Osteoblast (primary cell): ENCODE data around the gene CYP19A1. TPM values are rescaled to one million over a fixed set of nuclear protein-coding genes. Genes with fewer than 3 reads are reported as not detected.

Source experiments
- DNase-seq: peaks from one replicate; pipeline ENCODE4 v3.0.0; 2011; ENCODE audit warnings: low spot score, mixed read lengths; ENCODE audit not compliant: insufficient read length; ENCODE audit errors: missing footprints
- H2AFZ ChIP-seq: 2 replicates; pipeline ENCODE4 v1.6.0; 2011; ENCODE audit warnings: mild to moderate bottlenecking, low read length
- H3K27ac ChIP-seq: 2 replicates; pipeline ENCODE4 v1.5.1; 2011; ENCODE audit warnings: mild to moderate bottlenecking, low read depth, low read length, moderate library complexity
- H3K27me3 ChIP-seq: 2 replicates; pipeline ENCODE4 v1.6.0; 2012; ENCODE audit warnings: mild to moderate bottlenecking, control low read depth, inconsistent platforms, low read length, moderate library complexity; ENCODE audit not compliant: insufficient read depth
- H3K36me3 ChIP-seq: 2 replicates; pipeline ENCODE4 v1.5.1; 2011; ENCODE audit warnings: mild to moderate bottlenecking, low read length, control low read depth, moderate library complexity; ENCODE audit not compliant: insufficient read depth
- H3K4me1 ChIP-seq: 2 replicates; pipeline ENCODE4 v1.5.1; 2011; ENCODE audit warnings: mild to moderate bottlenecking, low read length, control low read depth, moderate library complexity; ENCODE audit not compliant: insufficient read depth
- H3K4me2 ChIP-seq: 2 replicates; pipeline ENCODE4 v1.6.0; 2011; ENCODE audit warnings: mild to moderate bottlenecking, low read length; ENCODE audit not compliant: insufficient read depth
- H3K4me3 ChIP-seq: fragments of 200-600 bp; sonication (generic); 3 replicates; pipeline ENCODE4 v1.5.1; 2012; ENCODE audit warnings: mild to moderate bottlenecking, low read length, inconsistent platforms; ENCODE audit not compliant: insufficient read depth
- H3K79me2 ChIP-seq: 2 replicates; pipeline ENCODE4 v1.6.0; 2012; ENCODE audit warnings: mild to moderate bottlenecking, low read length, control low read depth, inconsistent platforms; ENCODE audit not compliant: insufficient read depth
- H3K9me3 ChIP-seq: 2 replicates; pipeline ENCODE4 v1.5.1; 2011; ENCODE audit warnings: low read depth, low read length, control low read depth
- H4K20me1 ChIP-seq: 2 replicates; pipeline ENCODE4 v1.6.0; 2012; ENCODE audit warnings: mild to moderate bottlenecking, low read length, control low read depth; ENCODE audit not compliant: insufficient read depth
- total RNA-seq: library from RNA; depleted of rRNA; stranded (reverse); fragments of >200 nt; gene quantifications from 2 replicates; pipeline ENCODE4 v1.2.3, GENCODE V29; 2012
- TF ChIP-seq, protein P1 (sequence below): IDR thresholded peaks from 2 replicates; pipeline ENCODE4 v1.5.1; 2011; ENCODE audit warnings: mild to moderate bottlenecking, low read depth, low read length, moderate library complexity; ENCODE audit errors: extremely low read depth

Gene CYP19A1
- total RNA-seq, 1 donor, result 2.2 TPM

DNA sequence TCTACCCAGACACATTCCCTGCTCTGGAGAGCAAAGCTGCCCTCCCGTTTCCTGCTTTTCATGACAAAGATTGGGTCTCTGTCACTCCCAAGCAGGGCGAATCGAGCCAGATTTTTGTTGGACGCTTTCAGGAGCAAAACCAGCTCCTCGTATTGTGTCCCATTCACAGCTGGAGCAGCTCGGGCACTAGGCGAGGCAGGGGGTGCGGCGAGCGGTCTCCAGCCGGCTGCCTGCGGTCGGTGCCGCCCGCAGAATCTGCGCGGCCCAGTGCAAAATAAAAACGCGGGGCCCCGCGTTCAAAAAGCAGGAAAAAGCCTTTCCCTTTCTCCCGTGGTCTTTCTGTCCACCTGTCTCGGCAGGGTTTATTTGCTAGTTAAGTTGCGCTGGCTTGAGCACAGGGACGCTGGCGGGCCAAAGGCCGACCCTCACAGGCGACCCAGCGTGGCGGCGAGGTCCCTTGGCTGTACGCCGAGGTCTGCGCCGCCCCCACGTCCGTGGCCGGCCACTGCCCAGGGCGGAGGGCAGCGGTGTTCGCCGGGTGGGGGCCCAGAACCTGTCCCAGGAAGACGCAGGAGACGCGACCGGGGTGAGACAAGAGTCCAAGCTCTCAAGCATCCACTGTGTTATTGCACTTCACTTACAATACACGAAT is 71.2 kb downstream of the CYP19A1 start:
- peak overlapping the region; percentile 81 for H2AFZ ChIP-seq
- TF ChIP-seq, protein P1, sequence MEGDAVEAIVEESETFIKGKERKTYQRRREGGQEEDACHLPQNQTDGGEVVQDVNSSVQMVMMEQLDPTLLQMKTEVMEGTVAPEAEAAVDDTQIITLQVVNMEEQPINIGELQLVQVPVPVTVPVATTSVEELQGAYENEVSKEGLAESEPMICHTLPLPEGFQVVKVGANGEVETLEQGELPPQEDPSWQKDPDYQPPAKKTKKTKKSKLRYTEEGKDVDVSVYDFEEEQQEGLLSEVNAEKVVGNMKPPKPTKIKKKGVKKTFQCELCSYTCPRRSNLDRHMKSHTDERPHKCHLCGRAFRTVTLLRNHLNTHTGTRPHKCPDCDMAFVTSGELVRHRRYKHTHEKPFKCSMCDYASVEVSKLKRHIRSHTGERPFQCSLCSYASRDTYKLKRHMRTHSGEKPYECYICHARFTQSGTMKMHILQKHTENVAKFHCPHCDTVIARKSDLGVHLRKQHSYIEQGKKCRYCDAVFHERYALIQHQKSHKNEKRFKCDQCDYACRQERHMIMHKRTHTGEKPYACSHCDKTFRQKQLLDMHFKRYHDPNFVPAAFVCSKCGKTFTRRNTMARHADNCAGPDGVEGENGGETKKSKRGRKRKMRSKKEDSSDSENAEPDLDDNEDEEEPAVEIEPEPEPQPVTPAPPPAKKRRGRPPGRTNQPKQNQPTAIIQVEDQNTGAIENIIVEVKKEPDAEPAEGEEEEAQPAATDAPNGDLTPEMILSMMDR, result no peak

DNA sequence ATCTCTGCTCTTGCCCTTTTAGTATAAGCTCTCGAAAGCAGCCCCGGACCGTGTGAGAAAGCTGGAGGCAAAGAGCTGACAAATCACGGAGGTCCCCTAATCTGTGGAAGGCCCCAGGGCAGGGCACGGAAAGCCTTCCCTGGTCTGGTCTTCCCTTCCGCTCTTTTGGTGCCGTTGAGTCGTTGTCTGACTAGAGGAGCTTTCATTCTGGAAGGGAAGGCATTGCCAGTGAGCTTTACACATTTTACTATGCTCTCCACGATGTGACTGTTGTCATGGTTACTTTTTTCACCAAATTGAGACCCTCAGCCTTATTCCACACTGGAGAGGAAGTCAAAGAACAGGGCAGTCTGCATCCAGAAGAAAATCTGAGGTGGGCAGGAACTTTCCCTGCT is 71.7 kb downstream of the CYP19A1 start:
- no peaks in the 10 kb centered on the region for H4K20me1 ChIP-seq
- DNase-seq, result peak; percentile 30
- H3K4me2 ChIP-seq, result peak overlapping the region; percentile 92
- H3K27me3 ChIP-seq, result no peaks in the 10 kb centered on the region
- no peaks in the 10 kb centered on the region for H3K9me3 ChIP-seq
- H3K4me1 ChIP-seq, result peaks cover 3% of the 10 kb centered on the region
- H2AFZ ChIP-seq, result peak overlapping the region; percentile 81
- H3K4me3 ChIP-seq, result peak overlapping the region; percentile 78
- no peaks in the 10 kb centered on the region for H3K79me2 ChIP-seq
- TF ChIP-seq, protein P1, result no peak
- no peaks in the 10 kb centered on the region for H3K36me3 ChIP-seq
- H3K27ac ChIP-seq, result no peak overlapping the region

More for the DNA sequence above, 71.2 kb downstream of the CYP19A1 start:
- Histone ChIP-seq H3K36me3 (no peaks in the 10 kb centered on the region), H3K4me2 (peak overlapping the region; percentile 92), H3K4me1 (peaks cover 3% of the 10 kb centered on the region), H4K20me1 (no peaks in the 10 kb centered on the region), H3K27ac (no peak overlapping the region), H3K79me2 (no peaks in the 10 kb centered on the region), H3K9me3 (no peaks in the 10 kb centered on the region), H3K27me3 (no peaks in the 10 kb centered on the region), H3K4me3 (peak overlapping the region; percentile 78)
- peak; percentile 80 for DNase-seq

DNA sequence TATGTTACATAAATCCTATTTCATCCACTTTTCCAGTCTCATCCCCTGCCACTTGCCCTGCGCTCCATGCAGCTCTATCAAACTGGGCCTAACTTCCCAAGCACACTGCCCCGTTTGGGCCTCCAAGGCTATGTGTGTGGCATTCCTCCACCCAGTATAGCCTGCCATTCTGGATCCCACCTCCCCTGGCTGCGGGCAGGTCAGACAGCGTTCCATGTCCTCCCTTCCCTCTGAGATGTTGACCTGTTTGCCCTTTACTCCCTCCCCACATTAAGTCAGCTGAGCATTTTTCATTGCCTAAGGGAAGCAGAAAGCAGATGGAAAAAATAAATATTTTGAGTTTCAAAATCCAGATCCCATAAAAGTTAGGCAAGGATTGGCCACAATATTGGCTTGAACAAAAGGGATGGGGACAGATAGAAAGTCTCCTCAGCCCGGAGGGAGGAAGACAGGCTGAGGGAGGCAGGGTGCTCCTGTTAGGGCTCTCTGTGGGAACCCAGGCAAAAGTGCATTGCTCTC is 73.3 kb downstream of the CYP19A1 start:
- H3K36me3 ChIP-seq, result no peaks in the 10 kb centered on the region
- no peak overlapping the region for H2AFZ ChIP-seq
- peak; percentile 63 for DNase-seq
- no peaks in the 10 kb centered on the region for H3K27me3 ChIP-seq
- H3K4me2 ChIP-seq, result no peak overlapping the region
- H4K20me1 ChIP-seq, result no peaks in the 10 kb centered on the region
- TF ChIP-seq, protein P1, result no peak
- peaks cover 5% of the 10 kb centered on the region for H3K4me1 ChIP-seq
- H3K9me3 ChIP-seq, result no peaks in the 10 kb centered on the region
- H3K79me2 ChIP-seq, result no peaks in the 10 kb centered on the region
- H3K27ac ChIP-seq, result no peak overlapping the region
- H3K4me3 ChIP-seq, result no peak overlapping the region

DNA sequence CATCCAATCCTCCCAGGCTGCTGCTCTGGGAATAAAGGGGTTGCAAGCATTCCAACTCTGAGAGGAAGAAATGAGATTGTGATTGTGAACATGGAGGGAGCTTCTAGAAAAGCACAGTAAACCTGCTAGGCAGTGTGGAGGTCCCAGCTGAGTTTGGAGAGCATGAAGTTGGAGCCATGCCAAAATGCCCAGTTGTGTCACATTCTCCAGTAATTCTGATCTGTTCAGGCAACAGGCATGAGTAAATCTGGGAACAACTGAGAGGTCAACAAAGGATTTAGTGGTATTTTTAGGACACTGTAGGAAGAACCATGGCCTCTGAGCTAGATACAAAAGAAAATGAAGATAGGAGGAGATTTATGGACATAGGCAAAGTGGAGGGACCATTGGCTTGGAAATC is 74.7 kb downstream of the CYP19A1 start:
- no peaks in the 10 kb centered on the region for H3K36me3 ChIP-seq
- H3K4me2 ChIP-seq, result no peak overlapping the region
- H2AFZ ChIP-seq, result no peak overlapping the region
- H3K27ac ChIP-seq, result no peak overlapping the region
- H4K20me1 ChIP-seq, result no peaks in the 10 kb centered on the region
- H3K79me2 ChIP-seq, result no peaks in the 10 kb centered on the region
- no peaks in the 10 kb centered on the region for H3K27me3 ChIP-seq
- no peak overlapping the region for H3K4me3 ChIP-seq
- no peaks in the 10 kb centered on the region for H3K9me3 ChIP-seq
- DNase-seq, result no peak
- peaks cover 9% of the 10 kb centered on the region for H3K4me1 ChIP-seq
- TF ChIP-seq, protein P1, result no peak
